GM19467 (cell line): ENCODE data around the gene ATP5F1C.

Source experiments
- ATAC-seq: cut with Tn5 transposase; IDR thresholded peaks from one replicate; pipeline ENCODE4 v1.9.1; 2021; ENCODE audit warnings: mild to moderate bottlenecking, moderate library complexity; ENCODE audit not compliant: unreplicated experiment

Gene ATP5F1C

DNA sequence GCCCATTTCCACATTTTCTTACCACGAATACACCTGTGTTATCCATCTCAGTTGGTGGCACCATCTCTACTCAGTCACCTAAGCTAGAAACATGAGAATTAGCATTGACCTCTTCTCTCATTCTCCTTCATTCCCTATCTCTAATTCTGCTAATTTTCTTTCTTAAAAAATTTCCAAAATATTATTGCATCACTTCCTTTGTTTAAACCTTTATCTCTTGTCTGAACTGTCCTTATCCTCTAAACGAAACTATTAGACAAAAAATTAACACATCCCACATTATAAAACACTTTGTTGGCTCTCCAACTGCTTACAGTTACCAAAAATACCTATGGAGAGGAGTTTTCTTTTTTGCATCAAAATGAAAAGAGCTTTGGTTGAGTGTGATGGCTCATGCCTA lies 48.6 kb downstream of the ATP5F1C start:
- no peak for ATAC-seq

DNA sequence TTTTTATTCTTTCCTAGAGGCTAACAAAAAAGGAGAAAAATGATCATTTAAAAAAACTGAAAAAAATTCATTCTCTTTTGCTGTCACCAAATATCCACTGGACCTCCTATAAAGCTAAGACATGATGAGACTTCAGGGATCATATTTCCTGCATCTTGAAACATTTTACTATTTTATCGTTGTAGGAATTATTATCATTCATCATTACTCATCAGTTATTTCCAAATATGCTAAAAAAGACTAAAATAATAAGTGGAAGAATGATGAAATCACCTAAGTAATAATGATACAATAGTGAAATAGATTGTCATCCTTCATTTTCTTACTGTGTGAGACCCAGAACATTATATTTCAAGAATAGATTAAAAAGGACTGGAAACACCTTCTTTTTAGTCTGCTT lies 58.6 kb downstream of the ATP5F1C start:
- ATAC-seq, result no peak

DNA sequence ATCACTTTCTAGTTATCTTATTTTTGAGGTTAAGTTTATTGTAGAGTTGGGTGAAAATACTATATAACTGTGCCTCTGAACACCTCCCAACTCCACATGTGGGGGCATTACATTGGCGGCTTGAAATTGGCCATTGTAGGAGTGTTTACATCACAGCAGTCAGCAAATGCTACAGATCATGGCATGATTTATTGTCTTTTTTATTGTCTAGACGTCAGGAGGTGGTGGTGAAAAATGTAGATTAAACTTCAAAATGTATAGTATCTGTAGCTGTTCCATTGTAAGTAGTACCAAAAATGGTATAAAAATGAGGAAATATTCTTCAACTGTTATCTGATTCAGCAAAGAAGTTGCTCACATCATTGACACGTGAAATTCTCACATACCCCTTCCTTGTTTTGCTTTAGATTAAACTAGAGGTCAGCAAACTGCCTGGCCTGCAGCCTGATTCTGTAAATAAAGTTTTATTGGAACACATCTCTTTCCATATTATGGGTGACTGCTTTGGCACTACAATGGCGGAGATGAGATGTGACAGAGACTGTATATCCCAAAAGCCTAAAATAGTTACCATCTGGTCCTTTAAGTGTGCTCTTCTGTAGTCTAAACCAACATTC lies 65.4 kb downstream of the ATP5F1C start:
- no peak for ATAC-seq

DNA sequence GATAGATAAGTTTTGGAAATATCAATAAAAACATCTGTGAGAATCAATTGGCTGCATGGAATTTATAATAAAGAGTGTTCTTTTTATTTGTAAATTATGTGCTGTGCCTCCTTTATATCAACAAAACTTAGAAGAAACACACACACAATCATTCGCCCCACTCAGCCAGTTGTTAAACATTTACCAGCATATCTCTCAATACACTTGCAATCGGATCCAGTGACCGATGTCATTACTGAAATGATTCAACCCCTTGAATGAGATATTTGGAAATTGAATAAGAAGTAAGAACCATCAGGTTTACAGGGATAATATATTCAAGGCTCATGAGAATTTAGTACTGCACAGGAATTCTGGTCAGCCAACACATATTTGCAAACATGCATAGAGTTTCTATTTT lies 65.9 kb downstream of the ATP5F1C start:
- ATAC-seq, result no peak

DNA sequence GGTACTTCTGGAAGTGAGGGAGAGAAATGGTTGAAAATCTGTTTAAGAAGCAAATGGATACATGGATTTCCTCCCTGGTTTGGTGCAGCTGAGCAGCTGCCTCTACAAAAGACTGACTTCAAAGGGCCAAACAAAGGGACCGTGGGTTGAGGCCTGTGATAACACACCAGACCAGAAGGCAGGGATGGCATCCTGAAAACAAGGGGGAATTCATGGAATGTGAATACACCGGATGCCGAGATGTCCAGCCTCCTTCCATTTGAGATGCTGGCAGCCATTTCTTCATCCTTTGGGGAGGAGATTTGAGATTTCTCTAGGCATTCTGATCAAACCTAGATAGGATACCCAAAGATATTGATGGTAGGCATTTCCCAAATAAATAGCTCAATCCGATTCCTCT lies 67.2 kb downstream of the ATP5F1C start:
- ATAC-seq, result no peak

DNA sequence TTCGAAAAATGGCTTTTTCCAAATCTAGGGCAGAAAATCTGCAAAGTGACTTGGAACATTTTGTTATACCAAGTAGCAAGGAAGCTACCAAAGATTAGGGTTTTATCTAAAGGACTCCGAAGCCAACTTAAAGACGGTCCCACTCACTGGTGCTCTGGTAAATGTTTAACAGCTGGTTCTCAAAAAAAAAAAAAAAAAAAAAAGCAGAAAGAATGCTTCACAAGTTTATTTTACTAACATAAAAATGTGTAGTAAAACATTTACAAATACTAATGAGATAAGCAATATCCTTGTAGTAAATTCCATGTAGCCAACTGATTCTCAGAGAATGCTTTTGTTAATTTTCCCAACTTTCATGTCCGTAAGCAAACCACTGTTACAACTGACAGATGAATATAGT lies 68.7 kb downstream of the ATP5F1C start:
- no peak for ATAC-seq

DNA sequence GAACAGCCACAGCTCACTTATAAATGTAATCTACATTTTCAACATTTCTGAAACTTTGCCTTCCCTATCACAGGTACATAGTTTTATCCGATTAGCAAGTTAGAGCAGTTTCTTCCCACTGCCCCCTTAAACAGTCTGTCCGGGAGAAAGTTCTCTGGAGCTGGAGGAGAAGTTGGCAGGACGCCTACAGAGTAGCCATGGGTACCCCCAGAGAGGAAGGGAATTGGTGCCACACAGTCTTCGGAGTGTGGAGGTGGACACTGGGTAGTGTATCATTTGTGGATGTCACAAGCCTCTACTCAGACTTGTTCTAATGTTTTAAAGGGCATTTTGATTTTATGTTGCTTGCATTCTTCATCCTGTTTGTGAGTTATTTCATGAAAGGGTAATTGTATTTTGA lies 69.3 kb downstream of the ATP5F1C start:
- ATAC-seq, result no peak
